ENCODE results near the gene OVOL2.

GRCh38 chr20:17976305-17976704, 81.4 kb downstream of the OVOL2 start:
- TF ChIP-seq CTCF (IDR thresholded peaks at IDR 0.05) (no peak), POLR2A (IDR thresholded peaks at IDR 0.05) (no peak)
